Raji (cell line): Measurements from ENCODE around the gene FGD2.

Experiments
- POLR2A ChIP-seq: IDR thresholded peaks from 2 replicates; pipeline ENCODE4 v1.6.1; 2011; ENCODE audit warnings: low read depth, low read length, control low read depth; ENCODE audit not compliant: insufficient read depth

Gene FGD2

DNA sequence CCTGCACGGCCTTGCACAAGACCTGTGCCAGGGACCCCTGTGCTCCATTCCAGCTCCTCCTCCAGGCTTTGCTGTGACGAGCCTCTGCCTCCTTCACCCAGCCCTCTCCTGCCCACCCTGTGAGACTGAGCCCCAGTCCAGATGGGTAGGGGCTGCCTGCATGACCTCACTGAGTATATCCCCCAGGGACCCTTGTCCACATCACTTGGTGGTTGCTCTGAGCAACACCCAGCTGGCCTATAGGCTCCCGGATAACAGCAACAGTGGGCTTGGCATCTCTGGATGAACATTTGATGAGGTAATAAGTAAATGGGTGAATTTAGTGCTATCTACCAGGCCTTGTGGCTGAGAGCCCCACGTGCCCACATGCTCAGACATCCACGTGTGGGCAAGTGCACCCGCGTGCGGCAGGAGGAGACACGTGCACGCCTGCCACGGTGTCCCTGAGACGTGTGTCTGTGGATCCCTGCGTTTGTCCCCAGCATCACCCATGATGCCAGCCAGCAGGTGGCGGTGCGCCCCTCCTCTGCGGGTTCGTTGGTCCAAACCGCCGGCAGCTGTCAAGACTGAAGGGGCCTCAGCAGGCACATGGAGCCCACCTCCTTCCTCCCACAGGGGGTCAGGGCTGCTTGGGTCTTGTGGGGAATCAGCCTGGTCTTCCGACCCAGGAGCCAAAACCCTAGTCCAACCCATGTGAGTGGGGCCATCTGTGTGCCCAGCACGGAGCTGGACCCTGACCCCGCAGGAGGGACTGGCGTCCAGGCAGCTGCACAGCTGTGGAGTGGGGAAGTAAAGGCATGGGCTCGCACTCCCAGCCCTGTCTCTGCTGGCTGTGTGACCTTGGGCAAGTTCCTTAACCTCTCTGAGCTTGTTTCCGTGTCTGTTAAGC lies 45.9 kb downstream of the FGD2 start:
- TF ChIP-seq POLR2A, result peak; percentile 47

DNA sequence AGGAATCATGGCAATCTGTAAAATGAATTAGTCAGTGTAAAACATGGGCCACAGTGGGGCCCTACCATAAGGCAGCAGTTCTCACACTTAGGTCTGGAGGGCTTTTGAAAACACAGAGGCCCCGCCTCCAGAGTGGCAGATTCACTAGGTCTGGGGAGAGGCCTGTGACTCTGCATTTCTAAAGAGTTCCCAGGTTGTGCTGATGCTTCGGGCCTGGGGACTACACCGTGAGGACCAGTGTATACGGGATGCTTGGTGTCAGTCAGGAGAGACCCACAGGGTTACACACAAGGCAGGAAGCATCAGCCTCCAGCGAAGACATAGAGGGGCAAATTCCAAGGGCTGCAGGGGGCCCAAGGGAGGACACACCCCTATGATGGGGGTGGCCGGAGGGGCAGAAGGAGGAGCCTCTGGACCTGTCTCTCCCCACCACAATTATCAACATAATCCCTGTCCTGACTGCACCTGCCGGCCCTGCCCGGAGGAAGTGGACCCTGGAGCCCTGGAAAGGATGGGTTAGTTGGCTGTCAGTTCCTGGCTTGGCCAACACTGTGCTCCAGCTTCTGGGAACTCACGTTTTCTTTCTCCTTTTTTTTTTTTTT lies 46.7 kb downstream of the FGD2 start:
- no peak for TF ChIP-seq POLR2A

DNA sequence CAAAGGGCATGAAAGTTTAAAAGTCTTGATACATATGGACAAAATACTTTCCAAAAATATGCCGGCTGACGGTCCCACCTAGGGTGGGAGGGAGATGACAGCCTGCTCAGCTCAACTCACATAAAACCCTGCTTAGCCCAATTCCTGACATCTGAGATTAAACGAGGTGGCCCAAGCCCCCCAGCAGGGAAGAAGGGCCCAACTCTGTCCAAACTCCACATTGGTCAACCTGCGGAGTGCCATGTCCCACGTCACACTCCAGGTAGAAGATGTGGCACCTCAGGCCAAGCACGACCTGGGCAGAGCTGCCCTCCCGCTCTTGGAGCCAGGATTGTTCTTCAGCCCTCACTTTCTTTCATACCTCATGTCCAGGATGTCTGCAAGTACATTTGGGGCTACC lies 48.2 kb downstream of the FGD2 start:
- TF ChIP-seq POLR2A, result no peak

GRCh38 chr6:37054171-37054570 lies 48.7 kb downstream of the FGD2 start:
- no peak for TF ChIP-seq POLR2A

DNA sequence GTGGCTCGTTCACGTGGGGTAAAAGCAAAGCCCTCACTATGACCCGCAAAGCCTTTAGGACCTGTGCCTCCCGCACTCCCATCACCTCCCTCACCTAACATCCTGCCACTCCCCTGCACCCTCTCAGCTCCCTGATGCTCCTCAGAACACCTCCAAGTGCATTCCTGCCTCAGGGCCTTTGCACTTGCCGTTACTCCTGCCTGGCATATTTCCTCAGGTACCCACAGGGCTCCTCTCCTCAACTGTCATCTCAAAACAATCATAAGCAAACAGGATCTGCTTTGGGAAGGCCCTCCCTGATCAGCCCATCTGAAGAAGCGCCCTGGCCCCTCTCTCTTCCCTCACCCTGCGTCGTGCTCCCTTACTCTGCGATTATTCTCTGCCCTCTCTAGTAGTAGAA lies 49.1 kb downstream of the FGD2 start:
- no peak for TF ChIP-seq POLR2A

DNA sequence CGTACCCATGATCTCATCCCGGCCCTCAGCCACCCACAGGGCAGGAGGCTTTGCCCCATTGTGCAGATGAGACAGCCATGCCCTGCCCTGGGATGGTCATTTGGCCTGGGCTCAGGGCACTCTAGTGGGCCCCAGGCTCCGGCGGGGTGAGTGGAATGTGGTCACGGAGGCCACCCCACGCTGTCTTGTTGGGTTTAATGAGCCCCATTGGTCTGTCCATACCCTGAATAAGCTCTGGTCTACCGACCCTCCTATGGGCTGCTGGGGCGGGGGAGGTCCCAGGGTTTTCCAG lies 50.6 kb downstream of the FGD2 start:
- TF ChIP-seq POLR2A, result no peak

- no peak for TF ChIP-seq POLR2A
These were observed 51.1 kb downstream of the FGD2 start for GRCh38 chr6:37056439-37057127.

- TF ChIP-seq POLR2A, result no peak
These were observed 51.6 kb downstream of the FGD2 start for GRCh38 chr6:37057128-37057471.

DNA sequence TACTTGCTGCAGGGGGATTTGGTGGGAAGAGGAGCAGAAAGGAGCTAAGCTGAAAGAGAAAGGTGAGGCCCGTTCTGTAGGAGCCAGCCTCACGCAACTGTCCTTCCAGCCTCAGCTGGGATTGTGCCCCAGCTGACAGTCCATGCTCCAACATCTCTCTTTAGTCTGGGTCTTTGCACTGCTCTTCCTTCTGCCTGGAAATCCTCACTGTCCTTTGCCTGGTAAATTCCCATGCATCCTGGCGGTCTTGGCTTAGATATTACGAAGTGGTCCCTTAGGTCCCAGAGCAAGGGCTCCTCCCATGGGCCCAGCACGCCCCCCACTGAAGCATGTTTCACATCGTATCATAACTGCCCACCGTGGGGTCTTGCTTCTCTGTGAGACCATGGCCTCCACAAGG lies 52.2 kb downstream of the FGD2 start:
- no peak for TF ChIP-seq POLR2A

- TF ChIP-seq POLR2A, result no peak
These were observed 52.7 kb downstream of the FGD2 start for GRCh38 chr6:37058084-37058586.

- no peak for TF ChIP-seq POLR2A
These were observed 54.1 kb downstream of the FGD2 start for GRCh38 chr6:37059344-37060194.

DNA sequence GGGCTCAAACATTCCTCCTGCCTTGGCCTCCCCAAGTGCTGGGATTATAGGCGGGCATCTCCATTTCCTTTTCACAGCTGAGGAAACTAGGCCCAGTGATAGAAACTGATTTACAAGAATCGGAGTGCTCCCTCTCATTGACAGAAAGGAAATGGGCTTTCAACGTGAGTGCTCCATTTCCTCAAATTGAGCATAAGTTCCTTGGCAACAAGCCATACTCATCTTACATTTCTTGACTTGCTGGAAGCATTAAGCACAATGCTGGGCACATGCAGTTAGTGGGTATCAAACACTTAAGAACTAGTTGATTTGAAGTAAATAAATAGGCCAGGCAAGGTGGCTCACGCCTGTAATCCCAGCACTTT lies 54.7 kb downstream of the FGD2 start:
- TF ChIP-seq POLR2A, result no peak

DNA sequence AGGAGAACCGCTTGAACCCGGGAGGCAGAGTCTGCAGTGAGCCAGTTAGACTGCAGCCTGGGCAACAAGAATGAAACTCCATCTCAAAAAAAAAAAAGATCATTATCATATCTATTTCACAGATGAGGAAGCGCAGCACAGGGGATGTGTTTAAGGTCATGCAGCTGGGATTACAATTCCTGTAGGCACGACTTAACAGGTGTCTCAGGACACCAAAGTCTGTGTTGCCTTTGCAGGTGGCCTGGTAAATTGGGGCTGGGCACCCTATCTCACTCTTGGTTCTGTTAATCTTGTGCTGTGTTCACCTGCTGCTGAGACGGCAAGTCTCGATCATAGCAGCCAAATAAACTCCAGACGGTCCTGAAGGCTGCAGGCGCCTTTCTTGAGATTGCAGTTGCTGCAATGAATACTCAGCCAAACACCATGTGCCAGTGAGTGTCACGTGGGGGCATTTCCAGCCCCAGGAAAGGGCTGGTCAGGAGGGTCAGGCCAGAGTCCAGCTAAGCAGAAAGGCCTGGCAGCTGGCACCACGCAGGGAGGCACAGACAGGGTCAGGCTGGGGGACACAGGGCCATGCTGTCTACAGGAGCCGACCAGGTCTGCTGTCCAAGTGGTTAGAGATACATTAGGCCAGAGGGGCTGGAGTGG lies 55.8 kb downstream of the FGD2 start:
- no peak for TF ChIP-seq POLR2A

GRCh38 chr6:37062424-37062823 lies 57.0 kb downstream of the FGD2 start:
- no peak for TF ChIP-seq POLR2A
